ENCODE data around the gene SEMA4C.

Gene SEMA4C

GRCh38 chr2:96903815-96904214 is 33.9 kb upstream of the SEMA4C start:
- no peak overlapping the region for H3K4me3 ChIP-seq (replicated peaks; ENCODE audit: low read depth, low read length)
- TF ChIP-seq CTCF (IDR thresholded peaks at IDR 0.05; ENCODE audit: low read depth, low read length, missing control alignments): no peak
- no peak for DNase-seq (ENCODE audit: extremely low read depth, low read depth)

- DNase-seq (ENCODE audit: extremely low read depth, low read depth): no peak
- no peak for TF ChIP-seq CTCF (IDR thresholded peaks at IDR 0.05; ENCODE audit: low read depth, low read length, missing control alignments)
- no peak overlapping the region for H3K4me3 ChIP-seq (replicated peaks; ENCODE audit: low read depth, low read length)
Observed at GRCh38 chr2:96903318-96903717, 33.4 kb upstream of the SEMA4C start.

GRCh38 chr2:96900237-96900636 is 30.4 kb upstream of the SEMA4C start:
- H3K4me3 ChIP-seq (replicated peaks; ENCODE audit: low read depth, low read length): no peak overlapping the region
- no peak for DNase-seq (ENCODE audit: extremely low read depth, low read depth)
- TF ChIP-seq CTCF (IDR thresholded peaks at IDR 0.05; ENCODE audit: low read depth, low read length, missing control alignments): no peak

GRCh38 chr2:96899413-96899741 is 29.5 kb upstream of the SEMA4C start:
- DNase-seq (ENCODE audit: extremely low read depth, low read depth): no peak
- no peak for TF ChIP-seq CTCF (IDR thresholded peaks at IDR 0.05; ENCODE audit: low read depth, low read length, missing control alignments)

GRCh38 chr2:96898641-96899412 is 28.9 kb upstream of the SEMA4C start:
- DNase-seq (ENCODE audit: extremely low read depth, low read depth): no peak
- H3K4me3 ChIP-seq (replicated peaks; ENCODE audit: low read depth, low read length): no peak overlapping the region
- TF ChIP-seq CTCF (IDR thresholded peaks at IDR 0.05; ENCODE audit: low read depth, low read length, missing control alignments): no peak

More at GRCh38 chr2:96899413-96899741, 29.5 kb upstream of the SEMA4C start:
- H3K4me3 ChIP-seq (replicated peaks; ENCODE audit: low read depth, low read length): no peak overlapping the region

GRCh38 chr2:96898135-96898505 is 28.2 kb upstream of the SEMA4C start:
- H3K4me3 ChIP-seq (replicated peaks; ENCODE audit: low read depth, low read length): no peak overlapping the region
- TF ChIP-seq CTCF (IDR thresholded peaks at IDR 0.05; ENCODE audit: low read depth, low read length, missing control alignments): no peak
- no peak for DNase-seq (ENCODE audit: extremely low read depth, low read depth)

Measured in HFF-Myc (cell line).